Measurements from ENCODE around the gene STX8. TPM values are rescaled to one million over a fixed set of nuclear protein-coding genes. Genes with fewer than 3 reads are reported as not detected.
"Not testable (repeated sequence)": the region's sequence is repeated elsewhere in the genome, so short reads cannot be mapped to it uniquely, and the experiment has no call there.

The STX8 gene
- total and polyA plus RNA-seq, 7 donors: 34.0 to 70.6 (median 50.5) TPM

GRCh38 chr17:9611557-9611956 is 35.9 kb upstream of the STX8 start:
- no peak for ATAC-seq
- H3K4me1 ChIP-seq: no peaks in the 10 kb centered on the region
- no peaks in the 10 kb centered on the region for H3K36me3 ChIP-seq (ENCODE audit: insufficient read depth in 1 of 2, low read depth in 1 of 2)
- no peak for DNase-seq
- H3K27ac ChIP-seq: no peak overlapping the region
- no peaks in the 10 kb centered on the region for H3K27me3 ChIP-seq (ENCODE audit: insufficient read depth in 3 of 3, low read length in 2 of 3)
- intact Hi-C loops (cut with DNase I): no loop called here
- H3K9me3 ChIP-seq: no peaks in the 10 kb centered on the region
- 70 to 75% (median 72%) methylated on average over 2 of the region's 2 CpGs for WGBS, 3 donors
- no peak overlapping the region for H3K4me3 ChIP-seq
- TF ChIP-seq CTCF (IDR thresholded peaks at IDR 0.05): no peak

- intact Hi-C loops (cut with DNase I): not testable (repeated sequence)
Observed at GRCh38 chr17:9607058-9607457, 31.4 kb upstream of the STX8 start.

GRCh38 chr17:9606453-9606852 is 30.8 kb upstream of the STX8 start:
- Histone ChIP-seq H3K27ac (no peak overlapping the region), H3K4me3 (no peak overlapping the region), H3K36me3 (ENCODE audit: insufficient read depth in 1 of 2, low read depth in 1 of 2) (no peaks in the 10 kb centered on the region), H3K9me3 (no peaks in the 10 kb centered on the region), H3K4me1 (no peaks in the 10 kb centered on the region), H3K27me3 (ENCODE audit: insufficient read depth in 3 of 3, low read length in 2 of 3) (no peaks in the 10 kb centered on the region)
- intact Hi-C loops (cut with DNase I): no loop called here
- ATAC-seq (no peak), DNase-seq (no peak)
- TF ChIP-seq CTCF (IDR thresholded peaks at IDR 0.05): no peak
- 85 to 88% (median 87%) methylated on average over 6 of the region's 6 CpGs for WGBS, 3 donors

More at GRCh38 chr17:9607058-9607457, 31.4 kb upstream of the STX8 start:
- WGBS, 3 donors: 70 to 78% (median 73%) methylated on average over 5 of the region's 5 CpGs
- H3K27me3 ChIP-seq (ENCODE audit: insufficient read depth in 3 of 3, low read length in 2 of 3); DNase-seq; H3K9me3 ChIP-seq; H3K4me1 ChIP-seq; H3K4me3 ChIP-seq; H3K27ac ChIP-seq; H3K36me3 ChIP-seq (ENCODE audit: insufficient read depth in 1 of 2, low read depth in 1 of 2); ATAC-seq: not testable (repeated sequence)

- intact Hi-C loops (cut with DNase I); H3K36me3 ChIP-seq (ENCODE audit: insufficient read depth in 1 of 2, low read depth in 1 of 2); H3K9me3 ChIP-seq; ATAC-seq; DNase-seq; H3K4me1 ChIP-seq; H3K4me3 ChIP-seq; H3K27me3 ChIP-seq (ENCODE audit: insufficient read depth in 3 of 3, low read length in 2 of 3); H3K27ac ChIP-seq: not testable (repeated sequence)
- WGBS, 3 donors: 82 to 86% (median 84%) methylated on average over 5 of the region's 5 CpGs
Observed at GRCh38 chr17:9604583-9604982, 29.0 kb upstream of the STX8 start.

GRCh38 chr17:9598661-9599060 is 23.0 kb upstream of the STX8 start:
- ATAC-seq (no peak), DNase-seq (no peak)
- no peak overlapping the region for H3K4me3 ChIP-seq
- no peak for TF ChIP-seq CTCF (IDR thresholded peaks at IDR 0.05)
- no peaks in the 10 kb centered on the region for H3K4me1 ChIP-seq
- H3K9me3 ChIP-seq: no peaks in the 10 kb centered on the region
- peaks cover 0 to 3% (median 0%) of the 10 kb centered on the region in 3 donors for H3K27me3 ChIP-seq (ENCODE audit: insufficient read depth in 3 of 3, low read length in 2 of 3)
- 88 to 94% (median 89%) methylated on average over 4 of the region's 4 CpGs for WGBS, 3 donors
- intact Hi-C loops (cut with DNase I): no loop called here
- H3K27ac ChIP-seq: no peak overlapping the region
- no peaks in the 10 kb centered on the region for H3K36me3 ChIP-seq (ENCODE audit: insufficient read depth in 1 of 2, low read depth in 1 of 2)

- intact Hi-C loops (cut with DNase I); H3K9me3 ChIP-seq; DNase-seq; H3K36me3 ChIP-seq (ENCODE audit: insufficient read depth in 1 of 2, low read depth in 1 of 2); ATAC-seq; H3K4me1 ChIP-seq; H3K4me3 ChIP-seq; H3K27me3 ChIP-seq (ENCODE audit: insufficient read depth in 3 of 3, low read length in 2 of 3); H3K27ac ChIP-seq: not testable (repeated sequence)
- 86 to 92% (median 91%) methylated on average over 5 of the region's 5 CpGs for WGBS, 3 donors
Observed at GRCh38 chr17:9597638-9598037, 22.0 kb upstream of the STX8 start.
